ENCODE measurements around the gene HECTD4. TPM values are rescaled to one million over a fixed set of nuclear protein-coding genes. Genes with fewer than 3 reads are reported as not detected.

The HECTD4 gene
- total and polyA plus RNA-seq, 2 of the 4 experiments (the other 2 are of a cell fraction) = 12.9 to 13.0 TPM

- Histone ChIP-seq H3K9me1 (ENCODE audit: insufficient read depth, low read length) (no peaks in the 10 kb centered on the region), H3K27ac (ENCODE audit: insufficient read depth, low read length) (no peak overlapping the region), H2AFZ (replicated peaks; ENCODE audit: low read length, poor library complexity) (no peak overlapping the region), H3K9me3 (ENCODE audit: control insufficient read depth, insufficient read depth, low read length) (no peaks in the 10 kb centered on the region), H2AK5ac (ENCODE audit: low read depth, low read length) (no peak overlapping the region), H3K4me1 (ENCODE audit: control insufficient read depth, insufficient read depth, low read length) (no peaks in the 10 kb centered on the region), H3K18ac (ENCODE audit: low read depth, low read length) (no peak overlapping the region), H4K8ac (ENCODE audit: low read depth in 2 of 2, low read length in 2 of 2) (no peak overlapping the region), H3K27me3 (ENCODE audit: control insufficient read depth, insufficient read depth, low read length) (no peaks in the 10 kb centered on the region), H2AK9ac (replicated peaks; ENCODE audit: low read depth, low read length, poor library complexity) (no peak overlapping the region), H3K4me3 (ENCODE audit: insufficient read depth, low read depth, low read length) (no peak overlapping the region), H3K4ac (ENCODE audit: low read depth, low read length) (no peak overlapping the region), H2BK5ac (ENCODE audit: low read depth, low read length, poor library complexity, severe bottlenecking) (no peak overlapping the region), H3K36me3 (ENCODE audit: control insufficient read depth, insufficient read depth, low read length) (peaks cover 22% of the 10 kb centered on the region), H3K79me1 (ENCODE audit: low read depth in 1 of 2, low read length in 2 of 2) (peaks cover 6 to 10% of the 10 kb centered on the region in 2 experiments), H3K56ac (ENCODE audit: extremely low read depth, insufficient read depth, low read length) (no peak overlapping the region), H2BK20ac (ENCODE audit: low read depth, low read length) (no peak overlapping the region), H3K4me2 (ENCODE audit: low read depth, low read length) (no peak overlapping the region), H4K91ac (ENCODE audit: insufficient read depth, low read depth, low read length) (no peak overlapping the region), H3K23ac (ENCODE audit: low read depth, low read length) (no peak overlapping the region), H4K20me1 (ENCODE audit: insufficient read depth, low read length) (peaks cover 28% of the 10 kb centered on the region), H2BK15ac (ENCODE audit: low read depth, low read length) (no peak overlapping the region), H2BK120ac (ENCODE audit: low read depth, low read length) (no peak overlapping the region), H3K9ac (ENCODE audit: low read depth, low read length) (no peak overlapping the region), H4K5ac (ENCODE audit: low read depth, low read length) (no peak overlapping the region), H3K14ac (replicated peaks; ENCODE audit: low read depth, low read length) (no peak overlapping the region)
- ATAC-seq (ENCODE audit: low read depth) (no peak), DNase-seq (no peak)
- dilution Hi-C loops (cut with HindIII; ENCODE audit: low sequenced_read_pairs, unreplicated experiment) (no loop called here), intact Hi-C loops (cut with micrococcal nuclease) (no loop called here), in situ Hi-C loops (cut with MboI; ENCODE audit: low sequenced_read_pairs) (no loop called here)
- ChIA-PET POLR2A (ENCODE audit: unreplicated experiment) (interaction anchor here (0.7 kb wide), 2 partner anchors 498 to 503 kb away, joined by 3 to 7 read pairs; no protein-coding TSS in a partner anchor), CTCF (interaction anchor here (1.2 kb wide), 1 partner anchor 15 kb away, joined by 5 read pairs; no protein-coding TSS in a partner anchor)
- BruUV-seq (replicated peaks) = no TSS peak
- TF ChIP-seq USF2 (IDR thresholded peaks at IDR 0.05; ENCODE audit: low read depth, low read length) = no peak
- no peak for TF ChIP-seq CEBPB (IDR thresholded peaks at IDR 0.05; ENCODE audit: low read depth, low read length)
- no peak for TF ChIP-seq FOS (IDR thresholded peaks at IDR 0.05; ENCODE audit: low read depth, low read length)
- no peak for TF ChIP-seq ELK1 (IDR thresholded peaks at IDR 0.05; ENCODE audit: borderline replicate concordance, low read depth, low read length)
- no peak for TF ChIP-seq BHLHE40 (IDR thresholded peaks at IDR 0.05; ENCODE audit: low read depth, low read length)
- TF ChIP-seq, protein P1, sequence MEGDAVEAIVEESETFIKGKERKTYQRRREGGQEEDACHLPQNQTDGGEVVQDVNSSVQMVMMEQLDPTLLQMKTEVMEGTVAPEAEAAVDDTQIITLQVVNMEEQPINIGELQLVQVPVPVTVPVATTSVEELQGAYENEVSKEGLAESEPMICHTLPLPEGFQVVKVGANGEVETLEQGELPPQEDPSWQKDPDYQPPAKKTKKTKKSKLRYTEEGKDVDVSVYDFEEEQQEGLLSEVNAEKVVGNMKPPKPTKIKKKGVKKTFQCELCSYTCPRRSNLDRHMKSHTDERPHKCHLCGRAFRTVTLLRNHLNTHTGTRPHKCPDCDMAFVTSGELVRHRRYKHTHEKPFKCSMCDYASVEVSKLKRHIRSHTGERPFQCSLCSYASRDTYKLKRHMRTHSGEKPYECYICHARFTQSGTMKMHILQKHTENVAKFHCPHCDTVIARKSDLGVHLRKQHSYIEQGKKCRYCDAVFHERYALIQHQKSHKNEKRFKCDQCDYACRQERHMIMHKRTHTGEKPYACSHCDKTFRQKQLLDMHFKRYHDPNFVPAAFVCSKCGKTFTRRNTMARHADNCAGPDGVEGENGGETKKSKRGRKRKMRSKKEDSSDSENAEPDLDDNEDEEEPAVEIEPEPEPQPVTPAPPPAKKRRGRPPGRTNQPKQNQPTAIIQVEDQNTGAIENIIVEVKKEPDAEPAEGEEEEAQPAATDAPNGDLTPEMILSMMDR (conservative IDR thresholded peaks at IDR 0.05; ENCODE audit: low read depth, low read length) = no peak
- no peak for TF ChIP-seq NFE2L2 (IDR thresholded peaks at IDR 0.05; ENCODE audit: low read depth, low read length)
- no peak for TF ChIP-seq CHD1 (IDR thresholded peaks at IDR 0.05; ENCODE audit: low read depth, low read length)
- TF ChIP-seq MAFK (IDR thresholded peaks at IDR 0.05; ENCODE audit: low read depth, low read length) = no peak
- TF ChIP-seq RCOR1 (IDR thresholded peaks at IDR 0.05; ENCODE audit: insufficient replicate concordance, low read length) = no peak
- no peak for TF ChIP-seq RAD21 (IDR thresholded peaks at IDR 0.05; ENCODE audit: low read length)
- no CpG with 5 or more reads among the region's 5 CpGs for WGBS, 2 experiments (ENCODE audit: extremely low coverage in 2 of 2, insufficient read length in 1 of 2)
Observed at GRCh38 chr12:112401903-112402498, 19.8 kb upstream of the HECTD4 start.

Data from IMR-90 (cell line).